Ectodermal cell (in vitro differentiated cells): ENCODE results near the gene EWSR1.

Source experiments
- H3K27ac ChIP-seq: 2 replicates; pipeline ENCODE4 v1.7.0; 2013; ENCODE audit warnings: mild to moderate bottlenecking, low read depth, low read length; ENCODE audit not compliant: insufficient read depth, poor library complexity, severe bottlenecking
- H3K27me3 ChIP-seq: 2 replicates; pipeline ENCODE4 v1.7.0; 2013; ENCODE audit warnings: mild to moderate bottlenecking, low read length; ENCODE audit not compliant: insufficient read depth, control insufficient read depth, poor library complexity, severe bottlenecking
- H3K36me3 ChIP-seq: one replicate; pipeline ENCODE4 v1.7.0; 2013; ENCODE audit warnings: low read length; ENCODE audit not compliant: control insufficient read depth, insufficient read depth
- H3K4me1 ChIP-seq: one replicate; pipeline ENCODE4 v1.7.0; 2013; ENCODE audit warnings: low read length; ENCODE audit not compliant: control insufficient read depth, insufficient read depth
- H3K4me3 ChIP-seq: 2 replicates; pipeline ENCODE4 v1.7.0; 2013; ENCODE audit warnings: low read depth, low read length, control low read depth; ENCODE audit not compliant: insufficient read depth
- H3K9me3 ChIP-seq: 2 replicates; pipeline ENCODE4 v1.7.0; 2013; ENCODE audit warnings: mild to moderate bottlenecking, low read length, moderate library complexity; ENCODE audit not compliant: control insufficient read depth
- WGBS, 2 experiments: methylation state at CpG; one replicate each; pipeline ENCODE4 v1.1.7; 2013; ENCODE audit warnings: missing lambda C conversion rate in 2 of 2; 5-methylcytosine and 5-hydroxymethylcytosine counted together

EWSR1 gene

GRCh38 chr22:29312218-29313125 lies 44.4 kb downstream of the EWSR1 start:
- Histone ChIP-seq H3K4me1 (peaks cover 42% of the 10 kb centered on the region), H3K27me3 (peaks cover 56% of the 10 kb centered on the region), H3K4me3 (no peak overlapping the region), H3K27ac (no peak overlapping the region), H3K9me3 (no peaks in the 10 kb centered on the region), H3K36me3 (no peaks in the 10 kb centered on the region)
- 95 to 96% methylated on average over 25 of the region's 25 CpGs for WGBS, 2 experiments

GRCh38 chr22:29313126-29313575 lies 45.1 kb downstream of the EWSR1 start:
- WGBS, 2 experiments, result 70 to 72% methylated on average over 44 of the region's 44 CpGs
- Histone ChIP-seq H3K9me3 (no peaks in the 10 kb centered on the region), H3K27me3 (peaks cover 49% of the 10 kb centered on the region), H3K4me1 (peaks cover 36% of the 10 kb centered on the region), H3K27ac (no peak overlapping the region), H3K36me3 (no peaks in the 10 kb centered on the region), H3K4me3 (no peak overlapping the region)

DNA sequence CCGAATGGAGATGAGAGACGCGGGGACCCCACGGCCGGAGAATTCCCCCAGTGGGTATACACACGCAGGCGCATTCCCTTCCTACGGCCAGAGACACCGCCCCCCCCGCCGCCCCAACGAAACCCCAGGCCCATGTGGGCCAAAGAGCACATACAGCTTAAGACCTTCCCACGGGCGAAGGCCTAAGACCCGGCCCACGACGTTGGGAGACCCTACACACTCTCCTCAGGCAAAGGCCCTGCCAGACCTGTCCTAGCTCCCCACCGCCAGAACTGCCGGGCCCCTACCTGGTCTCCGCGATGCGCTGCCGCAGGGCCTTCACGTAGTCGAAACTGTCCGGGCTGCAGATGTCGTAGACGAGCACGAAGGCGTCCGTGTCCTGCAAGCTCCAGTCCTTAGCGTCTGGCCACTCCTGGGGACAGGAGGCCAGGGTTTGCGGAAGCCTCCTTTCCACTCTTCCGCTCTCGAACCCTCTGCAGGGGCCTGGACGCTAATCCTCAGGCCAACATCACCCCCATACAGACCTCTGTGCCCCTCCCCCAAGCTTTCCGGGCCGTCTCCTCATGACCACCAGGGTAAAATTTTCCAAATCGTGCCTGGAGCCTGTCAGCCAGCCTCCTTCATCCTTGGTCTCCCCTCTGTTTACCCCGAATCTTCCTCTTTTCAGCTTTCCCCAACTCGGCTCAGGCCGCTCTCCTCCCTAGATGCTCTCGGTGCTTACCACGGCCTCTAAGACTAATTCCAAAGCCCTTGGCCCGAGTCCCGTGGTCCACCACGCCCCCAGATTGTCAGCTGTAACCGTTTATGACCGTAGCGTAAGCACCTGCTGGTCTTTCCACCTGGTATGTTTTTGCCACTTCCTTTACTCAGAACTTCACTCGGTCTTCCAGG lies 45.8 kb downstream of the EWSR1 start:
- 72 to 74% methylated on average over 51 of the region's 51 CpGs for WGBS, 2 experiments
- H3K9me3 ChIP-seq, result no peaks in the 10 kb centered on the region
- no peak overlapping the region for H3K27ac ChIP-seq
- H3K4me3 ChIP-seq, result no peak overlapping the region
- H3K4me1 ChIP-seq, result peaks cover 35% of the 10 kb centered on the region
- H3K36me3 ChIP-seq, result no peaks in the 10 kb centered on the region
- H3K27me3 ChIP-seq, result peaks cover 46% of the 10 kb centered on the region

DNA sequence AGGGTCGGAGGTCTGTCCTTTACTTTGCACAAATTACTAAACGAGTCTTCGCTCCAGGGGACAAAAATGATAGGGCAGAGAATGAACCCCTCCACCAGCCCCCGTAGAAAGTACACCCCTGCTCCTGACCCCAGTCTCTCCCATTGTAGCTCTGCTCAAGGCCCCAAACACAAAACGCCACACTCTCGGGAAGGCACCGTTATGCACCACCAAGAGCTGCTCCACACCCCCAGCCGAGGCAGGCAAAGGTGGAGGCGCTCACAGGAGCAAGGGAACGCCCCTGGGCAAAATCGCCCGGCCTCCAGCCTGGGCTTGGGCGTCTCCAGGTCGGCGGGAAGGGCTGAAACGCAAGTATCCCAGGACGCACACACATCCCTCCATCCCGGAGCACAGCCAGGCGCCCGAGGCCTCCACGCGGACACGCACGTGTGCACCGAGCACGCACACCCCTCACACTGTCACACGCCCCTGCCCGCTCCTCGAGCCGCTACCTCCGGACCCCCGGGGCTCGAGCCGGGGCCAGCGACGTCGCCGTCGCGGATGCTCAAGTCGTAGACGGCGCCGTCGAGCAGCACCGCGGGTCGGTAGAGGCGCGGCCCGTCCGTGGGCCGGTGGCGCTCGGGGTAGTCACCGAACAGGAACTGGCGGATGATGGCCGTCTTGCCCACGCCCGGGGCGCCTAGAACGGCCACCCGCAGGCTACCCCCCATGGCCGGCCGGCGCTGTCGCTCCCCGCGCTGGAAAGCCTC lies 46.6 kb downstream of the EWSR1 start:
- Histone ChIP-seq H3K27me3 (peaks cover 46% of the 10 kb centered on the region), H3K27ac (no peak overlapping the region), H3K4me3 (peak overlapping the region; percentile 28), H3K4me1 (peaks cover 31% of the 10 kb centered on the region), H3K9me3 (no peaks in the 10 kb centered on the region), H3K36me3 (no peaks in the 10 kb centered on the region)
- 6 to 7% methylated on average over 69 of the region's 69 CpGs for WGBS, 2 experiments

GRCh38 chr22:29315286-29316140 lies 47.4 kb downstream of the EWSR1 start, which contains the start of gene RASL10A:
RASL10A (minus strand) TSS chr22:29315697; CDS start chr22:29315246, 451 bp downstream.
- 4 to 5% methylated on average over 100 to 103 of the region's 103 CpGs for WGBS, 2 experiments
- no peaks in the 10 kb centered on the region for H3K9me3 ChIP-seq
- peaks cover 27% of the 10 kb centered on the region for H3K4me1 ChIP-seq
- H3K4me3 ChIP-seq, result peak within 1 kb of the TSS; percentile 28
- H3K27me3 ChIP-seq, result peaks cover 46% of the 10 kb centered on the region
- H3K27ac ChIP-seq, result no peak within 1 kb of the TSS
- H3K36me3 ChIP-seq, result no peaks in the 10 kb centered on the region

DNA sequence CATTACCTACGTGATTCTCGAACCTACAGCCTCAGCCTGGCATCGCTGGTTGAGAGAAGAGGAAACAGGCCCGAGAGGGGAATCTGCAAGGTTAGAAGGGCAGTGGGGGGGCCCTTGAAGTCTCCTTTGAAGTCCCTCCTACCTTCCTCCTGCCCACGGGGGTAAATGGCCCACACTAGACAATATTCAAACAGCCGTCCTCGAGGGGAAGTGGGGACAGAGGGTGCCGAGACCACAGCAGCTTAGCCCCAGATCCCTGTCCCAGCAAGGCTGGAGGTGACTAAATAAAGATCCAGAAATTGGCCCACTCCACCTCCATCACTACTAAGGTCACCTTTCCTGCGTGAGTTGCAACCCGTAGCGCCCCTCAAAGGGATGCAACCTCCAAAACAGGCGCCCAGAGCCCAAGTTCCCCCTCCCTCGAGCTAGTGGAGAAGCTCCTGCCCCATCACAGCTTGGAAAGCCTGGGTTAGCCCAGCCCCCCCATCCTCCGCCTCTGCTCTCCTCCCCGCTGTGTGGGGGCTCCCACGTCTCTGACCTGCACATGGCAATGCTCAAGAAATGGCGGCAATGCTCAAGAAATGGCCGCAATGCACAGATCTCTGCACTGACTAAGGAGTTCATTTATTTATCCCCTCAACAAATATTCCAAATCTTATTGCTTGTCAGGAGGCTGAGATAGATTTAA lies 48.2 kb downstream of the EWSR1 start:
- Histone ChIP-seq H3K36me3 (no peaks in the 10 kb centered on the region), H3K27ac (no peak overlapping the region), H3K4me3 (no peak overlapping the region), H3K27me3 (peaks cover 46% of the 10 kb centered on the region), H3K4me1 (peaks cover 19% of the 10 kb centered on the region), H3K9me3 (no peaks in the 10 kb centered on the region)
- 74 to 76% methylated on average over 18 of the region's 18 CpGs for WGBS, 2 experiments

DNA sequence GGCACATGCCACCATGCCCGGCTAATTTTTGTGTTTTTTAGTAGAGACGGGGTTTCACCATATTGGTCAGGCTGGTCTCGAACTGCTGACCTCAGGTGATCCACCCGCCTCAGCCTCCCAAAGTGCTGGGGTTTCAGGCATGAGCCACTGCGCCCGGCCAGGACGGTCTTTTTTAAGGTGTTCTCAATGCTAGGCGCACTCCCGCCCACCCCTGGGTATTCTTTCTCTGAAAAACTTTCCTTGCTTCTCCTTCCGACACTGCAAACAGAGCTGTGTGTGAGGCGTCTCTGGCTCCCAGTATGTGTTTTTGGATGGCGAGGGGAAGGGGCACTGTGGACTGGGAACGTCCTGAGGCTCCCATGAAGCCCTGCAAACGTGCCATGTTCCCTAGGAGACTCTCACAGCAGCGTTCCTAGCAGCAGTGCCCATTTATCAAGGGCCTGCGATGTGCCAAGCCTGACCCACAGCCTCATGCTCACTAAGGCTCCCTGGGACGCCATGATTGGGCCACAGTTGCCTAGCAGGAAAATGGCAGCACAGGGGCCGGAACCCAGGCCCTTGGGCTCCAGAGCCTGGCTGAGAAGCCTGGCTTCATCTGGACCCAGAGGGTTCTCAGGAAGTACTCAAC lies 49.9 kb downstream of the EWSR1 start:
- no peak overlapping the region for H3K4me3 ChIP-seq
- no peak overlapping the region for H3K27ac ChIP-seq
- 90 to 95% methylated on average over 18 of the region's 18 CpGs for WGBS, 2 experiments
- no peaks in the 10 kb centered on the region for H3K9me3 ChIP-seq
- H3K4me1 ChIP-seq, result peaks cover 15% of the 10 kb centered on the region
- peaks cover 42% of the 10 kb centered on the region for H3K27me3 ChIP-seq
- H3K36me3 ChIP-seq, result no peaks in the 10 kb centered on the region

DNA sequence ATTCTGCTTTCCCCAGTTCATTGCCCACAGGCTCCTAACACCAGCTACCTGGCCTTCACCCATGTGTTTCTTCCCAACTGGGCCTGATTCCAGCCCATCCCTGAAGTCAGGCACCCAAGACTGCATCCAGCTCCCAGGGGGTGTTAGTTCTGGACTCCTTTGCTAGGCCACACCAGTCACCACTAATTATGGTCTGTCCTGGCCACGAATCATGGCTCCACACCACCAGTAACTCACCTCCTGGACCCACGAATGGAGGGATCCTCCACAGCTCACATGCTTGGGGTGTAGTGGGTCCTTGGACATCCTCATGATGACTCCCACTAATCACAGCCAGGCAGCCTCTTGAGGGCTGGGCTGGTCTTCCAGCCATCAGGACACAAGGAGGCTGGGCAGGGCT lies 51.0 kb downstream of the EWSR1 start:
- peaks cover 31% of the 10 kb centered on the region for H3K27me3 ChIP-seq
- no peaks in the 10 kb centered on the region for H3K9me3 ChIP-seq
- no peak overlapping the region for H3K27ac ChIP-seq
- H3K36me3 ChIP-seq, result no peaks in the 10 kb centered on the region
- H3K4me1 ChIP-seq, result peaks cover 7% of the 10 kb centered on the region
- 82 to 92% methylated on average over 2 of the region's 2 CpGs for WGBS, 2 experiments
- no peak overlapping the region for H3K4me3 ChIP-seq
